Heart right ventricle (tissue), 16 donors: ENCODE results near the gene TRIM54. TPM values are rescaled to one million over a fixed set of nuclear protein-coding genes. Genes with fewer than 3 reads are reported as not detected.

Source experiments
- ATAC-seq, 8 donors: fragments of 200-7000 bp; cut with Tn5 transposase; one replicate each; pipeline ENCODE4 v1.9.1; 2020; ENCODE audit warnings: mild to moderate bottlenecking in 8 of 8, moderate library complexity in 8 of 8, moderate number of reproducible peaks in 1 of 8
- DNase-seq, 2 donors: peaks; one replicate each; pipeline ENCODE4 v3.0.0-alpha.2; 2020
- H3K27ac ChIP-seq, 10 donors: fragments of 200-600 bp; sonication (generic) in 2 of 10; one replicate each; pipeline versions ENCODE4 v1.5.0 to v1.8.0; 2020 to 2022; ENCODE audit warnings: mild to moderate bottlenecking in 3 of 10
- H3K27me3 ChIP-seq, 7 donors: fragments of 200-600 bp; one replicate each; pipeline ENCODE4 v1.8.0; 2021 to 2022; ENCODE audit warnings: mild to moderate bottlenecking in 2 of 7
- H3K36me3 ChIP-seq, 9 donors: fragments of 200-600 bp; sonication (generic) in 1 of 9; one replicate each; pipeline versions ENCODE4 v1.5.0 to v1.8.0; 2020 to 2022; ENCODE audit warnings: mild to moderate bottlenecking in 2 of 9
- H3K4me1 ChIP-seq, 9 donors: fragments of 200-600 bp; sonication (generic) in 1 of 9; one replicate each; pipeline versions ENCODE4 v1.5.0 to v1.8.0; 2020 to 2022; ENCODE audit warnings: mild to moderate bottlenecking in 4 of 9
- H3K4me3 ChIP-seq, 10 donors: fragments of 200-600 bp; sonication (generic) in 2 of 10; one replicate each; pipeline versions ENCODE4 v1.5.0 to v1.8.0; 2020 to 2022; ENCODE audit warnings: mild to moderate bottlenecking in 7 of 10, moderate library complexity in 2 of 10
- H3K9me3 ChIP-seq, 11 donors: fragments of 200-600 bp in 10 of 11; sonication (generic) in 2 of 11; one replicate each; pipeline versions ENCODE4 v1.5.0 to v1.8.0; 2013 to 2022; ENCODE audit warnings: mild to moderate bottlenecking in 2 of 11, control low read depth in 1 of 11, moderate library complexity in 1 of 11
- WGBS, 2 donors: extraction: QIAGEN DNeasy Blood & Tissue Kit; methylation state at CpG; one replicate each; pipeline ENCODE4 v1.1.7; 2013; ENCODE audit warnings: inconsistent platforms in 1 of 2; 5-methylcytosine and 5-hydroxymethylcytosine counted together
- intact Hi-C, 10 donors: fragments of 100-400 bp; cut with DNase I; formaldehyde crosslinking; loops; one replicate each; pipeline versions ENCODE4 v1.11.1 to v1.14.2; 2022
- polyA plus RNA-seq, 2 donors: library from polyadenylated mRNA; stranded (reverse); fragments of 200-250 nt; gene quantifications; one replicate each; pipeline ENCODE4 v1.2.3, GENCODE V29; 2013
- total RNA-seq, 10 donors: library from RNA; stranded (reverse); fragmentation: NEBNext Ultra II Directional in 3 of 10; extraction: Animal tissue kit (Norgen Biotek cat#: 25700) in 3 of 10; gene quantifications; one replicate each; pipeline versions ENCODE4 v1.2.1 to v1.2.4, GENCODE V29; 2021 to 2023
- TF ChIP-seq, protein P1 (sequence below), 9 donors: fragments of 200-600 bp; sonication (generic) in 2 of 9; IDR thresholded peaks; one replicate each; pipeline versions ENCODE4 v1.5.0 to v1.8.0; 2021 to 2022; ENCODE audit warnings: antibody characterized with exemption in 9 of 9, mild to moderate bottlenecking in 5 of 9, moderate library complexity in 1 of 9
- donor health status: Arrhythmogenic right ventricular cardiomyopathy.
- donor health status: ischemic (EF 13 %, LVEDD 7.1; RV severe dilation, severe dysfunction).
- donor health status: healthy with polysubstance abuse.
- donor health status: DM: no; HTN: yes; CAD: no.
- donor health status: DM: no; HTN: no; CAD: no.
- donor health status: ischemic (EF 25% LVEDD 6.9; RV normal size, moderate dysfunction).
- donor health status: ischemic (EF 25% LVEDD 5.7; RV mildly dilated, moderate dysfunction).
- donor health status: healthy.
- donor health status: DM: yes; HTN: yes; CAD: no.
- donor health status: Ischemic cardiomyopathy.
- donor health status: ischemic (EF 35%, LVEDD 5.7; RV mildly dilated, moderate dysfunction).
- donor health status: nonischemic (EF 11% LVEDD 7.7; RV severe dilation, severe dysfunction).
- donor health status: DM: yes; HTN: yes; CAD: no.
- donor health status: PGD.
- donor health status: ischemic (EF 29% LVEDD 5.4; RV normal size, mild dysfunction).
- donor health status: nonischemic (EF 23%, LVEDD 6.1; RV moderate dilation, normal function).

Gene TRIM54
- total and polyA plus RNA-seq, 12 donors: 131 to 568 (median 249) TPM

DNA sequence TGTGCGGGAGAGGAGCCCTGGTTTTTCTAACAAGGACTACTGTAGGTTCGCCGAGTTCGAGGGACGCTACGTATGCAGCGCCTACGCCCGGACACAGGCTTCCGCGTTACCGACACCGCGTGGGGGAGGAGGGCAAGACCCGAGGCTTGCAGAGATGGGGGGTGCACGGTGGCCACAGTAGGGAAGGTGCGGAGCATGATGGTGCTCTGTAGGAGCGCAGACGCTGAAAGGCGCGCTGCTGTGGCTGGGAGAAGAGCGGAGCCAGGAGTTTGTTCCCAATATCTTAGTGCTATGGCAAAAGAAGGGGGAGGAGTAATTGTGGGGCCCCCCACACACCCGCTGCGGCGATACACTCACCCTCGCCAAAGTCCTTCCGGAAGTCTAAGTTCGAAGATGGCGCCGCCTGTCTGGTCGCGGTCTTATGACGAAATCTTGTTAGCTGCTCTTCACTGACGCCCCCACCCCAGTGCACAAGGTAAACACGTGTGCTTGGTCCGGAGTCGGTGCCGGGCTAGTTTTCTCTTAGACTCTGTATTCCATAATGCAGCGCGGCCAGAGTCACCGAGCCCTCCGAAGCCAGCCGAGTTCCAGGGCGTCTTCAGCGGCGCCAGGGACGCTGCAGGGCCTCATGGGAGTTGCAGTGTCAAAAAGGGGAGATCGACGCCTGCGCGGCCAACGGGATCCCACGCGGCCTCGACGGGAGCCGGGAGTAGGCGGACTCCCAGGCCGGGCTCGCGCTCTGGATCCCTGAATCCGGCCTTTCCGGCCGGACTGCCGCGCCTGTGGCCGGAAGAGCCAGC lies 74.4 kb downstream of the TRIM54 start, which contains the start of gene GTF3C2:
TSS of gene GTF3C2 (minus strand) at position 383 of the 800 bp plus-strand sequence. CDS start 13,210 bp downstream, outside the sequence.
- Histone ChIP-seq H3K27ac (peak within 1 kb of the TSS; percentile 83 to 97 (median 90)), H3K36me3 (peaks cover 0 to 6% (median 0%) of the 10 kb centered on the region in 9 donors), H3K27me3 (no peaks in the 10 kb centered on the region), H3K4me3 (peak within 1 kb of the TSS; percentile 68 to 98 (median 85)), H3K9me3 (no peaks in the 10 kb centered on the region), H3K4me1 (peaks cover 0 to 47% (median 37%) of the 10 kb centered on the region in 9 donors)
- TF ChIP-seq, protein P1, sequence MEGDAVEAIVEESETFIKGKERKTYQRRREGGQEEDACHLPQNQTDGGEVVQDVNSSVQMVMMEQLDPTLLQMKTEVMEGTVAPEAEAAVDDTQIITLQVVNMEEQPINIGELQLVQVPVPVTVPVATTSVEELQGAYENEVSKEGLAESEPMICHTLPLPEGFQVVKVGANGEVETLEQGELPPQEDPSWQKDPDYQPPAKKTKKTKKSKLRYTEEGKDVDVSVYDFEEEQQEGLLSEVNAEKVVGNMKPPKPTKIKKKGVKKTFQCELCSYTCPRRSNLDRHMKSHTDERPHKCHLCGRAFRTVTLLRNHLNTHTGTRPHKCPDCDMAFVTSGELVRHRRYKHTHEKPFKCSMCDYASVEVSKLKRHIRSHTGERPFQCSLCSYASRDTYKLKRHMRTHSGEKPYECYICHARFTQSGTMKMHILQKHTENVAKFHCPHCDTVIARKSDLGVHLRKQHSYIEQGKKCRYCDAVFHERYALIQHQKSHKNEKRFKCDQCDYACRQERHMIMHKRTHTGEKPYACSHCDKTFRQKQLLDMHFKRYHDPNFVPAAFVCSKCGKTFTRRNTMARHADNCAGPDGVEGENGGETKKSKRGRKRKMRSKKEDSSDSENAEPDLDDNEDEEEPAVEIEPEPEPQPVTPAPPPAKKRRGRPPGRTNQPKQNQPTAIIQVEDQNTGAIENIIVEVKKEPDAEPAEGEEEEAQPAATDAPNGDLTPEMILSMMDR (IDR thresholded peaks at IDR 0.05): peak in 3 of 9 donors; percentile 12 to 17 (median 17)
- intact Hi-C loops: loop anchor here in 5 of 10 donors (2.0 to 10.0 kb wide), 5 partner anchors 14 to 144 kb away; partner anchors contain the start of genes MPV17 (in 4 of the 5), ATRAID (in 2 of the 5), EIF2B4 (in 2 of the 5) and SLC5A6 (in 2 of the 5)
- DNase-seq (peak; percentile 93 to 95), ATAC-seq (peak; percentile 97 to 99 (median 98))
- 0 to 1% methylated on average over 67 of the region's 67 CpGs for WGBS, 2 donors

Other genes starting within 250 kb of the TRIM54 start
- gene TMEM214, start 249.5 kb upstream of the TRIM54 start, total RNA-seq: 10 to 100 TPM; 24.7 to 53.4 (median 28.0) TPM
- gene TMEM214, start 249.5 kb upstream of the TRIM54 start, polyA plus RNA-seq: 10 to 100 TPM; 41.5 to 48.6 TPM
- gene AGBL5, start 230.8 kb upstream of the TRIM54 start, total RNA-seq: 10 to 100 TPM in 6 of 10 donors, 1 to 10 TPM in 4; 7.9 to 16.8 (median 11.7) TPM
- 1 to 10 TPM; 4.2 to 6.5 TPM for gene AGBL5, start 230.8 kb upstream of the TRIM54 start, polyA plus RNA-seq
- 100 to 1,000 TPM; 342 to 457 (median 388) TPM for gene OST4, start 210.8 kb upstream of the TRIM54 start, total RNA-seq
- 100 to 1,000 TPM; 336 to 456 TPM for gene OST4, start 210.8 kb upstream of the TRIM54 start, polyA plus RNA-seq
- gene EMILIN1, start 203.8 kb upstream of the TRIM54 start, total RNA-seq: 10 to 100 TPM in 7 of 10 donors, 1 to 10 TPM in 3; 6.8 to 53.2 (median 12.2) TPM
- gene EMILIN1, start 203.8 kb upstream of the TRIM54 start, polyA plus RNA-seq: 10 to 100 TPM; 40.8 to 41.0 TPM
- 1 to 10 TPM in 9 of 10 donors, under 1 TPM in 1; 0.32 to 4.6 (median 2.3) TPM for gene KHK, start 195.7 kb upstream of the TRIM54 start, total RNA-seq
- gene KHK, start 195.7 kb upstream of the TRIM54 start, polyA plus RNA-seq: 1 to 10 TPM; 2.2 TPM
- gene CGREF1, start 163.3 kb upstream of the TRIM54 start, total RNA-seq: 1 to 10 TPM in 3 of 10 donors, under 1 TPM in 7; 0.21 to 1.2 (median 0.68) TPM
- under 1 TPM; 0.57 to 0.73 TPM for gene CGREF1, start 163.3 kb upstream of the TRIM54 start, polyA plus RNA-seq
- gene ABHD1, start 158.6 kb upstream of the TRIM54 start, total RNA-seq: 1 to 10 TPM in 9 of 10 donors, under 1 TPM in 1; 0.81 to 3.5 (median 2.5) TPM
- 10 to 100 TPM in 1 of 2 donors, under 1 TPM in 1; 0.29 to 12.1 TPM for gene ABHD1, start 158.6 kb upstream of the TRIM54 start, polyA plus RNA-seq
- 10 to 100 TPM; 41.6 to 57.2 (median 48.7) TPM for gene PREB, start 147.8 kb upstream of the TRIM54 start, total RNA-seq
- 10 to 100 TPM; 60.9 to 73.7 TPM for gene PREB, start 147.8 kb upstream of the TRIM54 start, polyA plus RNA-seq
- gene PRR30, start 143.0 kb upstream of the TRIM54 start, total RNA-seq: not detected
- not detected for gene PRR30, start 143.0 kb upstream of the TRIM54 start, polyA plus RNA-seq
- gene TCF23, start 133.4 kb upstream of the TRIM54 start, total RNA-seq: under 1 TPM in 8 of 10 donors, not detected in 2; 0.05 to 0.21 (median 0.08) TPM
- gene TCF23, start 133.4 kb upstream of the TRIM54 start, polyA plus RNA-seq: under 1 TPM; 0.07 to 0.09 TPM
- gene ATRAID, start 70.4 kb upstream of the TRIM54 start, total RNA-seq: 100 to 1,000 TPM; 116 to 162 (median 129) TPM
- gene ATRAID, start 70.4 kb upstream of the TRIM54 start, polyA plus RNA-seq: 100 to 1,000 TPM; 140 to 144 TPM
- gene SLC5A6, start 70.2 kb upstream of the TRIM54 start, total RNA-seq: 10 to 100 TPM in 3 of 10 donors, 1 to 10 TPM in 7; 5.3 to 17.0 (median 8.8) TPM
- 10 to 100 TPM in 1 of 2 donors, 1 to 10 TPM in 1; 9.3 to 20.5 TPM for gene SLC5A6, start 70.2 kb upstream of the TRIM54 start, polyA plus RNA-seq
- gene CAD, start 65.1 kb upstream of the TRIM54 start, total RNA-seq: 10 to 100 TPM in 1 of 10 donors, 1 to 10 TPM in 9; 6.1 to 10.6 (median 7.2) TPM
- gene CAD, start 65.1 kb upstream of the TRIM54 start, polyA plus RNA-seq: 1 to 10 TPM; 8.3 to 8.6 TPM
- gene SLC30A3, start 19.4 kb upstream of the TRIM54 start, total RNA-seq: 10 to 100 TPM in 7 of 10 donors, 1 to 10 TPM in 3; 6.0 to 35.8 (median 10.6) TPM
- 1 to 10 TPM; 4.3 to 7.4 TPM for gene SLC30A3, start 19.4 kb upstream of the TRIM54 start, polyA plus RNA-seq
- gene DNAJC5G, start 7.0 kb upstream of the TRIM54 start, total RNA-seq: 1 to 10 TPM in 9 of 10 donors, under 1 TPM in 1; 0.94 to 6.0 (median 1.6) TPM
- 1 to 10 TPM in 1 of 2 donors, under 1 TPM in 1; 0.19 to 3.7 TPM for gene DNAJC5G, start 7.0 kb upstream of the TRIM54 start, polyA plus RNA-seq
- gene UCN, start 26.0 kb downstream of the TRIM54 start, total RNA-seq: 1 to 10 TPM in 5 of 10 donors, under 1 TPM in 4, not detected in 1; 0.51 to 2.0 (median 1.1) TPM
- gene UCN, start 26.0 kb downstream of the TRIM54 start, polyA plus RNA-seq: 1 to 10 TPM; 3.3 to 4.1 TPM
- gene MPV17, start 40.7 kb downstream of the TRIM54 start, total RNA-seq: 10 to 100 TPM; 40.8 to 84.9 (median 66.6) TPM
- 100 to 1,000 TPM in 1 of 2 donors, 10 to 100 TPM in 1; 93.9 to 220 TPM for gene MPV17, start 40.7 kb downstream of the TRIM54 start, polyA plus RNA-seq
- gene GTF3C2, start 74.3 kb downstream of the TRIM54 start, total RNA-seq: 10 to 100 TPM; 21.8 to 30.3 (median 23.6) TPM
- 10 to 100 TPM; 17.6 to 29.8 TPM for gene GTF3C2, start 74.3 kb downstream of the TRIM54 start, polyA plus RNA-seq
- gene EIF2B4, start 87.9 kb downstream of the TRIM54 start, total RNA-seq: 10 to 100 TPM; 26.4 to 47.9 (median 34.7) TPM
- 10 to 100 TPM; 60.4 to 70.7 TPM for gene EIF2B4, start 87.9 kb downstream of the TRIM54 start, polyA plus RNA-seq
- 10 to 100 TPM; 54.5 to 82.5 (median 68.8) TPM for gene SNX17, start 88.2 kb downstream of the TRIM54 start, total RNA-seq
- 10 to 100 TPM; 32.4 to 79.8 TPM for gene SNX17, start 88.2 kb downstream of the TRIM54 start, polyA plus RNA-seq
- 10 to 100 TPM in 1 of 10 donors, 1 to 10 TPM in 9; 4.5 to 11.5 (median 6.8) TPM for gene ZNF513, start 98.3 kb downstream of the TRIM54 start, total RNA-seq
- gene ZNF513, start 98.3 kb downstream of the TRIM54 start, polyA plus RNA-seq: 10 to 100 TPM; 12.6 to 15.4 TPM
- gene PPM1G, start 127.2 kb downstream of the TRIM54 start, total RNA-seq: 10 to 100 TPM; 28.4 to 46.1 (median 33.0) TPM
- gene PPM1G, start 127.2 kb downstream of the TRIM54 start, polyA plus RNA-seq: 10 to 100 TPM; 34.7 to 72.6 TPM
- 10 to 100 TPM; 47.6 to 69.7 (median 59.2) TPM for gene NRBP1, start 146.2 kb downstream of the TRIM54 start, total RNA-seq
- gene NRBP1, start 146.2 kb downstream of the TRIM54 start, polyA plus RNA-seq: 10 to 100 TPM; 25.5 to 97.4 TPM
- gene KRTCAP3, start 160.0 kb downstream of the TRIM54 start, total RNA-seq: under 1 TPM in 6 of 10 donors, not detected in 4; 0.37 to 0.85 (median 0.57) TPM
- gene KRTCAP3, start 160.0 kb downstream of the TRIM54 start, polyA plus RNA-seq: under 1 TPM; 0.23 to 0.51 TPM
- gene IFT172, start 207.3 kb downstream of the TRIM54 start, total RNA-seq: 10 to 100 TPM; 12.7 to 30.6 (median 16.1) TPM
- 10 to 100 TPM; 11.1 to 65.7 TPM for gene IFT172, start 207.3 kb downstream of the TRIM54 start, polyA plus RNA-seq
- gene FNDC4, start 212.8 kb downstream of the TRIM54 start, total RNA-seq: 10 to 100 TPM in 1 of 10 donors, 1 to 10 TPM in 7, under 1 TPM in 2; 0.58 to 11.7 (median 1.7) TPM
- 10 to 100 TPM in 1 of 2 donors, 1 to 10 TPM in 1; 2.3 to 11.3 TPM for gene FNDC4, start 212.8 kb downstream of the TRIM54 start, polyA plus RNA-seq
- gene GCKR, start 214.4 kb downstream of the TRIM54 start, total RNA-seq: 1 to 10 TPM in 1 of 10 donors, under 1 TPM in 1, not detected in 8; 0.19 to 1.6 TPM
- under 1 TPM; 0.88 to 0.91 TPM for gene GCKR, start 214.4 kb downstream of the TRIM54 start, polyA plus RNA-seq